H1 (cell line): Measurements from ENCODE around the gene NPAS4. TPM values are rescaled to one million over a fixed set of nuclear protein-coding genes. Genes with fewer than 3 reads are reported as not detected.
A peak's percentile ranks its signal among the peaks of the same experiment; 100 is the strongest.

Experiments used
- CTCF ChIA-PET: fragments of 300-600 bp; sonication (Branson Sonifier 250); formaldehyde crosslinking; loops from one replicate; lab custom pipeline; 2021; ENCODE audit not compliant: partially characterized antibody; lab: Charles Lee
- POLR2A ChIA-PET: fragments of 300-600 bp; sonication (Branson Sonifier 250); formaldehyde crosslinking; loops from one replicate; lab custom pipeline; 2021; ENCODE audit warnings: inconsistent platforms; ENCODE audit not compliant: partially characterized antibody; lab: Charles Lee
- DNase-seq, 2 experiments: peaks; one replicate each; pipeline versions ENCODE4 v3.0.0 to v3.0.0-alpha.2; 2010 to 2022; ENCODE audit warnings: low spot score in 2 of 2, low read depth in 1 of 2, mixed read lengths in 1 of 2
- FAIRE-seq: peaks from 2 replicates; lab custom pipeline; 2011; peaks lifted over from hg19 to GRCh38; lab: Jason Lieb, UNC
- H2AFZ ChIP-seq: 2 replicates; pipeline ENCODE4 v1.8.1; 2012; ENCODE audit warnings: low read length, inconsistent platforms
- H2AK5ac ChIP-seq: 2 replicates; pipeline ENCODE4 v1.6.1; 2013; ENCODE audit warnings: low read depth, low read length
- H2BK120ac ChIP-seq: replicated peaks from 2 replicates; pipeline ENCODE3; 2013; ENCODE audit warnings: low read depth, low read length, inconsistent platforms
- H2BK12ac ChIP-seq: 2 replicates; pipeline ENCODE4 v1.6.1; 2013; ENCODE audit warnings: low read depth, low read length
- H2BK15ac ChIP-seq: 2 replicates; pipeline ENCODE4 v1.6.1; 2013; ENCODE audit warnings: low read length
- H2BK20ac ChIP-seq: 2 replicates; pipeline ENCODE4 v1.6.1; 2013; ENCODE audit warnings: low read length
- H2BK5ac ChIP-seq: 2 replicates; pipeline ENCODE4 v1.6.1; 2013; ENCODE audit warnings: low read depth, low read length
- H3K14ac ChIP-seq: 2 replicates; pipeline ENCODE4 v1.6.1; 2013; ENCODE audit warnings: inconsistent platforms; ENCODE audit not compliant: insufficient read length
- H3K18ac ChIP-seq: 2 replicates; pipeline ENCODE4 v1.6.1; 2013; ENCODE audit warnings: low read length; ENCODE audit errors: extremely low read depth
- H3K23ac ChIP-seq: 2 replicates; pipeline ENCODE4 v1.6.1; 2013; ENCODE audit warnings: inconsistent platforms; ENCODE audit not compliant: insufficient read length
- H3K23me2 ChIP-seq: 2 replicates; pipeline ENCODE4 v1.6.1; 2013; ENCODE audit warnings: low read depth, low read length
- H3K27ac ChIP-seq: 2 replicates; pipeline ENCODE4 v1.6.1; 2011; ENCODE audit warnings: low read depth, low read length, inconsistent platforms
- H3K27me3 ChIP-seq, 4 experiments: replicated peaks in 1 of 4; 1 replicate in 1 of 4; 2 replicates in 3 of 4; pipeline versions ENCODE4 v1.6.1 to v1.8.1; 2011 to 2013; ENCODE audit warnings: low read length in 3 of 4, mild to moderate bottlenecking in 3 of 4, inconsistent platforms in 2 of 4, mixed read lengths in 2 of 4, moderate library complexity in 1 of 4; ENCODE audit not compliant: control insufficient read depth in 3 of 4, insufficient read depth in 3 of 4; ENCODE audit errors: extremely low read depth in 1 of 4
- H3K36me3 ChIP-seq, 4 experiments: 2 replicates each; pipeline versions ENCODE4 v1.6.1 to v1.8.1; 2011 to 2013; ENCODE audit warnings: mild to moderate bottlenecking in 4 of 4, low read length in 3 of 4, moderate library complexity in 2 of 4, control low read depth in 1 of 4, inconsistent platforms in 1 of 4; ENCODE audit not compliant: insufficient read depth in 4 of 4, control insufficient read depth in 2 of 4
- H3K4ac ChIP-seq: replicated peaks from 2 replicates; pipeline ENCODE3; 2013; ENCODE audit warnings: low read length, low read depth, mixed read lengths, inconsistent platforms; ENCODE audit not compliant: insufficient read length
- H3K4me1 ChIP-seq, 4 experiments: replicated peaks in 1 of 4; 1 replicate in 1 of 4; 2 replicates in 3 of 4; pipeline versions ENCODE4 v1.6.1 to v1.8.1; 2011 to 2013; ENCODE audit warnings: low read length in 3 of 4, inconsistent platforms in 2 of 4, mixed read lengths in 1 of 4; ENCODE audit not compliant: insufficient read depth in 4 of 4, control insufficient read depth in 3 of 4
- H3K4me2 ChIP-seq, 2 experiments: 2 replicates each; pipeline versions ENCODE4 v1.6.1 to v1.8.1; 2011 to 2013; ENCODE audit warnings: low read depth in 2 of 2, low read length in 2 of 2, control low read depth in 1 of 2, inconsistent platforms in 1 of 2, mild to moderate bottlenecking in 1 of 2; ENCODE audit not compliant: insufficient read depth in 1 of 2
- H3K4me3 ChIP-seq, 4 experiments: fragments of 200-600, 300-600 bp in 1 of 4; sonication (generic), shearing (Covaris generic), sonication (Bioruptor Twin) in 1 of 4; 2 replicates each; pipeline versions ENCODE4 v1.5.1 to v1.8.1; 2011 to 2016; ENCODE audit warnings: low read length in 4 of 4, low read depth in 3 of 4, control low read depth in 2 of 4, inconsistent platforms in 2 of 4, mild to moderate bottlenecking in 2 of 4, mixed read lengths in 1 of 4, moderate library complexity in 1 of 4; ENCODE audit not compliant: insufficient read depth in 2 of 4; ENCODE audit errors: extremely low read depth in 1 of 4
- H3K56ac ChIP-seq: replicated peaks from 2 replicates; pipeline ENCODE3; 2013; ENCODE audit warnings: low read depth, mild to moderate bottlenecking, mixed read lengths, low read length, inconsistent platforms; ENCODE audit not compliant: insufficient read length
- H3K79me1 ChIP-seq: 2 replicates; pipeline ENCODE4 v1.6.1; 2013; ENCODE audit warnings: low read depth, low read length, control low read depth
- H3K79me2 ChIP-seq, 2 experiments: 2 replicates each; pipeline versions ENCODE4 v1.6.1 to v1.8.1; 2012 to 2013; ENCODE audit warnings: low read length in 2 of 2, mild to moderate bottlenecking in 2 of 2, inconsistent platforms in 1 of 2; ENCODE audit not compliant: insufficient read depth in 2 of 2, control insufficient read depth in 1 of 2
- H3K9ac ChIP-seq, 4 experiments: replicated peaks in 1 of 4; 1 replicate in 1 of 4; 2 replicates in 3 of 4; pipeline versions ENCODE4 v1.6.1 to v1.8.1; 2011 to 2013; ENCODE audit warnings: low read depth in 3 of 4, low read length in 3 of 4, control low read depth in 2 of 4, mild to moderate bottlenecking in 2 of 4, moderate library complexity in 2 of 4, inconsistent platforms in 1 of 4; ENCODE audit errors: extremely low read depth in 1 of 4
- H3K9me3 ChIP-seq, 2 experiments: 2 replicates each; pipeline versions ENCODE4 v1.6.1 to v1.8.1; 2012 to 2013; ENCODE audit warnings: mild to moderate bottlenecking in 2 of 2, moderate library complexity in 2 of 2, control low read depth in 1 of 2, inconsistent platforms in 1 of 2, low read depth in 1 of 2, low read length in 1 of 2, mixed read lengths in 1 of 2; ENCODE audit not compliant: insufficient read depth in 2 of 2
- H4K20me1 ChIP-seq, 2 experiments: replicated peaks in 1 of 2; 2 replicates each; pipeline versions ENCODE3 to v1.8.1; 2011 to 2013; ENCODE audit warnings: inconsistent platforms in 2 of 2, low read length in 2 of 2, mild to moderate bottlenecking in 1 of 2; ENCODE audit not compliant: insufficient read depth in 2 of 2, control insufficient read depth in 1 of 2
- H4K5ac ChIP-seq: 2 replicates; pipeline ENCODE4 v1.6.1; 2013; ENCODE audit warnings: low read length, low read depth, mixed read lengths, inconsistent platforms; ENCODE audit not compliant: insufficient read length
- H4K8ac ChIP-seq: 2 replicates; pipeline ENCODE4 v1.8.0; 2013; ENCODE audit warnings: mild to moderate bottlenecking, moderate library complexity, low read length, inconsistent platforms; ENCODE audit not compliant: insufficient read depth; ENCODE audit errors: extremely low read depth
- H4K91ac ChIP-seq: replicated peaks from 2 replicates; pipeline ENCODE3; 2013; ENCODE audit warnings: low read length, mixed read lengths, inconsistent platforms; ENCODE audit not compliant: insufficient read length
- BACH1 ChIP-seq: IDR thresholded peaks from 2 replicates; pipeline ENCODE4 v1.6.1; 2012; ENCODE audit warnings: low read length, improper control_type of control experiment
- CHD1 ChIP-seq: IDR thresholded peaks from 2 replicates; pipeline ENCODE4 v1.6.1; 2012; ENCODE audit warnings: low read depth, low read length, improper control_type of control experiment
- CTCF ChIP-seq, 3 experiments: IDR thresholded peaks; 1 replicate in 2 of 3; 2 replicates in 1 of 3; pipeline versions ENCODE4 v1.5.1 to v1.6.1; 2011; ENCODE audit warnings: low read length in 3 of 3, mild to moderate bottlenecking in 3 of 3, inconsistent platforms in 2 of 3, low read depth in 1 of 3, moderate library complexity in 1 of 3; ENCODE audit not compliant: insufficient read depth in 1 of 3; ENCODE audit errors: control extremely low read depth in 1 of 3
- EGR1 ChIP-seq: IDR thresholded peaks from 2 replicates; pipeline ENCODE4 v1.6.1; 2011; ENCODE audit warnings: low read depth, low read length, borderline replicate concordance
- GABPA ChIP-seq: IDR thresholded peaks from 2 replicates; pipeline ENCODE4 v1.6.1; 2011; ENCODE audit warnings: mild to moderate bottlenecking, low read length, moderate library complexity, borderline replicate concordance; ENCODE audit not compliant: insufficient read depth
- HDAC6 ChIP-seq: IDR thresholded peaks from one replicate; pipeline ENCODE4 v1.7.1; 2012; ENCODE audit warnings: low read depth, mild to moderate bottlenecking, inconsistent platforms, low read length, moderate library complexity
- POLR2AphosphoS5 ChIP-seq: IDR thresholded peaks from 2 replicates; pipeline ENCODE4 v1.6.1; 2011; ENCODE audit warnings: low read depth, low read length
- SIX5 ChIP-seq: IDR thresholded peaks from 2 replicates; pipeline ENCODE4 v1.6.1; 2011; ENCODE audit warnings: mild to moderate bottlenecking, low read depth, low read length
- ZNF274 ChIP-seq: IDR thresholded peaks from 2 replicates; pipeline ENCODE4 v1.7.0; 2012; ENCODE audit warnings: low read length, borderline replicate concordance; ENCODE audit errors: extremely low read depth
- WGBS, 2 experiments: shearing (Covaris generic) in 1 of 2; methylation state at CpG; one replicate each; pipeline versions ENCODE4 v1.1.6 to v1.1.7; 2013 to 2015; ENCODE audit warnings: low lambda C conversion rate in 2 of 2, mixed read lengths in 2 of 2, inconsistent platforms in 1 of 2, low coverage in 1 of 2, missing lambda C conversion rate in 1 of 2; ENCODE audit not compliant: insufficient replicate concordance in 2 of 2, insufficient coverage in 1 of 2, insufficient read length in 1 of 2; ENCODE audit errors: extremely low coverage in 1 of 2, missing lambda C conversion rate in 1 of 2; 5-methylcytosine and 5-hydroxymethylcytosine counted together
- polyA plus RNA-seq, 7 experiments: library from polyadenylated mRNA; depleted of rRNA in 3 of 7; stranded (reverse) in 5 of 7; unstranded in 2 of 7; fragments of >200 nt in 5 of 7; fragments of 200-250 nt in 2 of 7; gene quantifications; 1 replicate in 5 of 7; 2 replicates in 1 of 7; 4 replicates in 1 of 7; pipeline versions ENCODE4 v1.2.1 to v1.2.3, GENCODE V29; 2011 to 2013; ENCODE audit warnings: missing spikeins in 2 of 7, mixed read lengths in 2 of 7
- total RNA-seq: library from RNA; stranded (reverse); fragmentation: NEBNext Ultra II Directional; extraction: Animal tissue kit (Norgen Biotek cat#: 25700); gene quantifications from 2 replicates; pipeline ENCODE4 v1.2.1, GENCODE V29; 2021

Gene NPAS4
- total and polyA plus RNA-seq, 2 of the 8 experiments (the other 6 are each of a cell fraction or from before 2014, with no cell fraction given) = 0.73 to 0.99 TPM

- Histone ChIP-seq H2BK15ac (peak overlapping the region; percentile 12; the same call in 1 of the 2 replicates), H3K4ac (no peak overlapping the region), H4K91ac (no peak overlapping the region), H2BK12ac (peak overlapping the region; percentile 22; the same call in 1 of the 2 replicates), H3K27me3 (peaks cover 0 to 10% (median 2%) of the 10 kb centered on the region in 4 experiments; a peak in 3 of 7 replicates), H3K79me1 (no peaks in the 10 kb centered on the region), H4K5ac (no peak overlapping the region), H2BK20ac (no peak overlapping the region), H2AFZ (no peak overlapping the region), H2AK5ac (no peak overlapping the region), H4K8ac (peak overlapping the region; percentile 63; the same call in 1 of the 2 replicates), H3K14ac (no peak overlapping the region), H3K9me3 (no peaks in the 10 kb centered on the region), H3K9ac (peak overlapping the region in 1 of 4 experiments; percentile 54; a peak in 2 of 7 replicates), H3K36me3 (no peaks in the 10 kb centered on the region), H3K27ac (peak overlapping the region; percentile 19; the same call in 1 of the 2 replicates), H3K4me2 (peak overlapping the region; percentile 0 to 76), H3K4me3 (peak overlapping the region; percentile 8 to 68 (median 29)), H3K18ac (peak overlapping the region; percentile 78), H3K4me1 (peaks cover 0 to 20% (median 15%) of the 10 kb centered on the region in 4 experiments; a peak in 6 of 7 replicates), H3K56ac (no peak overlapping the region), H3K23ac (no peak overlapping the region), H2BK120ac (no peak overlapping the region), H2BK5ac (no peak overlapping the region), H4K20me1 (no peaks in the 10 kb centered on the region), H3K79me2 (no peaks in the 10 kb centered on the region), H3K23me2 (peaks cover 2% of the 10 kb centered on the region; the same call in 1 of the 2 replicates)
- CTCF ChIA-PET = interaction anchor here (0.6 to 9.7 kb wide), 19 partner anchors 12 to 663 kb away, joined by 3 to 202 read pairs (median 4); partner anchors contain the start of genes DPP3, MRPL11, NPAS4 and PELI3
- POLR2A ChIA-PET = interaction anchor here (1.2 to 7.7 kb wide), 6 partner anchors 9 to 269 kb away, joined by 3 to 78 read pairs (median 7); partner anchors contain the start of genes DPP3, NPAS4 and RBM4B
- DNase-seq (no peak), FAIRE-seq (no peak)
- WGBS, 2 experiments = 100% methylated on average over 2 of the region's 15 CpGs; no CpG with 5 or more reads in 1 of the 2 experiments
- TF ChIP-seq CHD1 (no peak), SIX5 (no peak), GABPA (no peak), POLR2AphosphoS5 (no peak), CTCF (IDR thresholded peaks at IDR 0.05; ENCODE audit: control extremely low read depth in 1 of 3, insufficient read depth in 1 of 3, low read depth in 1 of 3, low read length in 3 of 3) (no peak), EGR1 (no peak), BACH1 (no peak), ZNF274 (no peak), HDAC6 (no peak)
Measured at GRCh38 chr11:66409226-66409625, 11.6 kb upstream of the NPAS4 start.
